Aortic smooth muscle cell (primary cell): ENCODE data around the gene ANO6. TPM values are rescaled to one million over a fixed set of nuclear protein-coding genes. Genes with fewer than 3 reads are reported as not detected.

ENCODE experiments used
- total RNA-seq: library from RNA; depleted of rRNA; stranded (reverse); fragments of >200 nt; gene quantifications from 2 replicates; pipeline ENCODE4 v1.2.3, GENCODE V29; 2014

The ANO6 gene
- 66.8 and 125 TPM in 2 replicates for total RNA-seq

DNA sequence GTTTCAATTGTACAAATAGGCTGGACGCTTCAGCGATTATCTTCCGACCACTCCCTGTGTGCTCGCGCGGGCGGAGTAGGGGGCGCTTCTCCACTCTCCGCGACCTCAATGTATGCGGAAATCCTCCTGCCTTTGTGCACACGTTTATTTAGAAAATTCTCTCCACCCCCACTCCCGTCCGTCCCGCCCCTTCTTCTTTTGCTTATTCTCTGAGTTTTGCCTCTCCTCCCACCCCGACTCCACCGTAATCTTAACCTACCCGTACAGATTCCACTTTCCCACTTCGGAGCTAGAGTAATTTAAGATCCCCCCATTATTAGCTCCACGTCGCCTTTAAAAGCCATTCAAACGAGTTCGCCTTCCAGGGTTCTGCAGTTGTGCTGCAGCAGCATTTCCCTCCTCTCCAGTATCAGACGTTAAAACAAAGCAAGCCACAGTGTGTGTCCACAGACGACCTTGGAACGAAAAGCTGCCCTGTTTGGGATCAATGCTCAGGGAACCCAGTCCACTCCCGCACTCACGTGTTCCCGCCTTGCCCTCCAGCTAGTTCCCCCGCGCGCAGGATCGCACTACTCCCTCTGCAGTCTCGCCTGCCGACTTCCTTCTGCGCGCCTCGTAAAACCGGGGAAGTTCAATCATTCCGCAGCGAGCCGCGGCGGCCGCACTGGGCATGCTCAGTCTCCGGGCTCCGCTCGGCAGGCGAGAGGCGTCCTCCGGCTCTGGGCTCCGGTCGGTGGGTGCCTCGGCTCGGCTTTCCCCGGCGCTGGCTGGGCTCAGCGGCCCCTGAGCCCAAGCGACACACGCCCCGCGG, at the start of gene ANO6:
Gene ANO6 (plus strand): TSS at position 677 of the 811 bp plus-strand sequence. CDS start 227 bp downstream, outside the sequence.

Other genes with a start within 250 kb of the ANO6 start
- not detected in 2 replicates for gene DBX2, start 165.0 kb upstream of the ANO6 start, total RNA-seq